BLaER1 treated with 17β-estradiol and CSF1 and Interleukin-3, amounts not matched to agents 10 nM and 100 nM (cell line): ENCODE measurements around the gene TMC6.
"Not testable (repeated sequence)": the region's sequence is repeated elsewhere in the genome, so short reads cannot be mapped to it uniquely, and the experiment has no call there.

ENCODE experiments used
- H3K27ac ChIP-seq, 11 experiments: shearing (Covaris generic); formaldehyde crosslinking; 2 replicates each; pipeline ENCODE4 v1.8.1; 2022
- H3K27me3 ChIP-seq, 11 experiments: shearing (Covaris generic); formaldehyde crosslinking; 2 replicates each; pipeline ENCODE4 v1.8.1; 2022
- H3K36me3 ChIP-seq, 11 experiments: shearing (Covaris generic); formaldehyde crosslinking; 2 replicates each; pipeline ENCODE4 v1.8.1; 2022
- H3K4me1 ChIP-seq, 10 experiments: shearing (Covaris generic); formaldehyde crosslinking; 2 replicates each; pipeline ENCODE4 v1.8.1; 2022
- H3K4me2 ChIP-seq, 11 experiments: shearing (Covaris generic); formaldehyde crosslinking; 2 replicates each; pipeline ENCODE4 v1.8.1; 2022
- H3K4me3 ChIP-seq, 10 experiments: shearing (Covaris generic); formaldehyde crosslinking; 2 replicates each; pipeline ENCODE4 v1.8.1; 2022
- H3K9ac ChIP-seq, 11 experiments: shearing (Covaris generic); formaldehyde crosslinking; 2 replicates each; pipeline ENCODE4 v1.8.1; 2022
- H3K9me3 ChIP-seq, 11 experiments: shearing (Covaris generic); formaldehyde crosslinking; replicated peaks in 1 of 11; 2 replicates each; pipeline ENCODE4 v1.8.1; 2022
- H4K20me1 ChIP-seq, 11 experiments: shearing (Covaris generic); formaldehyde crosslinking; 2 replicates each; pipeline ENCODE4 v1.8.1; 2022
- Cebpa-rat ChIP-seq, 11 experiments: shearing (Covaris generic); IDR thresholded peaks; 2 replicates each; pipeline ENCODE4 v1.8.1; 2022

The TMC6 gene

GRCh38 chr17:78120971-78121800 is 7.4 kb downstream of the TMC6 start:
- H3K4me2 ChIP-seq, result peak overlapping the region; percentile 85 to 100 (median 96)
- no peak for TF ChIP-seq Cebpa-rat (IDR thresholded peaks at IDR 0.05)
- H3K4me3 ChIP-seq, result peak overlapping the region in 9 of 10 experiments; percentile 44 to 65 (median 51); a peak in 17 of 20 replicates
- peaks cover 69 to 100% (median 89%) of the 10 kb centered on the region in 11 experiments for H3K36me3 ChIP-seq
- peak overlapping the region; percentile 56 to 77 (median 66); a peak in 21 of 22 replicates for H3K9ac ChIP-seq
- H3K4me1 ChIP-seq, result peaks cover 78 to 95% (median 90%) of the 10 kb centered on the region in 10 experiments
- peaks cover 73 to 100% (median 83%) of the 10 kb centered on the region in 11 experiments for H4K20me1 ChIP-seq
- peak overlapping the region in 9 of 11 experiments; percentile 5 to 63 (median 32); a peak in 15 of 22 replicates for H3K27ac ChIP-seq
- no peaks in the 10 kb centered on the region for H3K9me3 ChIP-seq
- H3K27me3 ChIP-seq, result no peaks in the 10 kb centered on the region

- Histone ChIP-seq H3K4me3 (no peak overlapping the region), H3K4me2 (peak overlapping the region in 10 of 11 experiments; percentile 85 to 100 (median 96); a peak in 16 of 22 replicates), H3K9ac (peak overlapping the region in 2 of 11 experiments; percentile 56 to 73; a peak in 3 of 22 replicates), H3K36me3 (peaks cover 71 to 99% (median 86%) of the 10 kb centered on the region in 11 experiments), H4K20me1 (peaks cover 73 to 99% (median 81%) of the 10 kb centered on the region in 11 experiments), H3K27me3 (no peaks in the 10 kb centered on the region), H3K27ac (no peak overlapping the region), H3K9me3 (no peaks in the 10 kb centered on the region), H3K4me1 (peaks cover 71 to 88% (median 84%) of the 10 kb centered on the region in 10 experiments)
- no peak for TF ChIP-seq Cebpa-rat (IDR thresholded peaks at IDR 0.05)
These were observed 8.0 kb downstream of the TMC6 start for GRCh38 chr17:78120537-78120936.

- H3K4me3 ChIP-seq, result no peak overlapping the region
- no peaks in the 10 kb centered on the region for H3K27me3 ChIP-seq
- peaks cover 80 to 98% (median 88%) of the 10 kb centered on the region in 11 experiments for H3K36me3 ChIP-seq
- TF ChIP-seq Cebpa-rat (IDR thresholded peaks at IDR 0.05), result no peak
- H3K4me2 ChIP-seq, result peak overlapping the region; percentile 13 to 76 (median 54); a peak in 19 of 22 replicates
- peaks cover 62 to 87% (median 78%) of the 10 kb centered on the region in 10 experiments for H3K4me1 ChIP-seq
- H3K27ac ChIP-seq, result peak overlapping the region in 2 of 11 experiments; percentile 4 to 9; a peak in 1 of 22 replicates
- peak overlapping the region in 3 of 11 experiments; percentile 3 to 38 (median 33); a peak in 2 of 22 replicates for H3K9ac ChIP-seq
- H3K9me3 ChIP-seq, result no peaks in the 10 kb centered on the region
- peaks cover 75 to 100% (median 89%) of the 10 kb centered on the region in 11 experiments for H4K20me1 ChIP-seq
These were observed 9.7 kb downstream of the TMC6 start for GRCh38 chr17:78118801-78119241.

GRCh38 chr17:78117027-78117981 is 11.3 kb downstream of the TMC6 start:
- Histone ChIP-seq H3K4me3 (no peak overlapping the region), H3K27me3 (no peaks in the 10 kb centered on the region), H3K27ac (peak overlapping the region in 5 of 11 experiments; percentile 7 to 28 (median 14); a peak in 5 of 22 replicates), H3K4me2 (peak overlapping the region; percentile 48 to 76 (median 60)), H3K4me1 (peaks cover 61 to 87% (median 76%) of the 10 kb centered on the region in 10 experiments), H4K20me1 (peaks cover 78 to 100% (median 91%) of the 10 kb centered on the region in 11 experiments), H3K36me3 (peaks cover 78 to 98% (median 86%) of the 10 kb centered on the region in 11 experiments), H3K9me3 (no peaks in the 10 kb centered on the region), H3K9ac (peak overlapping the region in 7 of 11 experiments; percentile 19 to 59 (median 47); a peak in 13 of 22 replicates)
- TF ChIP-seq Cebpa-rat (IDR thresholded peaks at IDR 0.05), result no peak

- H3K4me1 ChIP-seq, result peaks cover 52 to 80% (median 67%) of the 10 kb centered on the region in 10 experiments
- H3K27me3 ChIP-seq, result no peaks in the 10 kb centered on the region
- no peak overlapping the region for H3K4me3 ChIP-seq
- no peaks in the 10 kb centered on the region for H3K9me3 ChIP-seq
- H4K20me1 ChIP-seq, result peaks cover 78 to 100% (median 91%) of the 10 kb centered on the region in 11 experiments
- no peak for TF ChIP-seq Cebpa-rat (IDR thresholded peaks at IDR 0.05)
- peak overlapping the region in 1 of 11 experiments; percentile 55; a peak in 1 of 22 replicates for H3K9ac ChIP-seq
- no peak overlapping the region for H3K4me2 ChIP-seq
- H3K27ac ChIP-seq, result no peak overlapping the region
- H3K36me3 ChIP-seq, result peaks cover 80 to 98% (median 86%) of the 10 kb centered on the region in 11 experiments
These were observed 12.1 kb downstream of the TMC6 start for GRCh38 chr17:78116411-78116810.

- H3K27ac ChIP-seq, H3K9ac ChIP-seq, H3K4me2 ChIP-seq, H3K4me3 ChIP-seq, H3K27me3 ChIP-seq, H3K9me3 ChIP-seq: not testable (repeated sequence)
- H3K36me3 ChIP-seq, result peaks cover 80 to 98% (median 86%) of the 10 kb centered on the region in 11 experiments
- peaks cover 77 to 100% (median 91%) of the 10 kb centered on the region in 11 experiments for H4K20me1 ChIP-seq
- H3K4me1 ChIP-seq, result peaks cover 46 to 74% (median 61%) of the 10 kb centered on the region in 10 experiments
These were observed 12.8 kb downstream of the TMC6 start for GRCh38 chr17:78115803-78116202.

- Histone ChIP-seq H3K27me3 (no peaks in the 10 kb centered on the region), H4K20me1 (peaks cover 77 to 100% (median 91%) of the 10 kb centered on the region in 11 experiments), H3K4me2 (peak overlapping the region in 7 of 11 experiments; percentile 7 to 76 (median 65); a peak in 9 of 22 replicates), H3K4me1 (peaks cover 41 to 70% (median 54%) of the 10 kb centered on the region in 10 experiments), H3K9me3 (no peaks in the 10 kb centered on the region), H3K9ac (peak overlapping the region in 3 of 11 experiments; percentile 39 to 43 (median 41); a peak in 5 of 22 replicates), H3K27ac (peak overlapping the region in 5 of 11 experiments; percentile 10 to 59 (median 51); a peak in 6 of 22 replicates), H3K36me3 (peaks cover 80 to 98% (median 86%) of the 10 kb centered on the region in 11 experiments), H3K4me3 (no peak overlapping the region)
- TF ChIP-seq Cebpa-rat (IDR thresholded peaks at IDR 0.05), result no peak
These were observed 13.5 kb downstream of the TMC6 start for GRCh38 chr17:78114831-78115723.
